ENCODE results near the gene GRIA4.
A peak's percentile ranks its signal among the peaks of the same experiment; 100 is the strongest.

GRIA4 gene

DNA sequence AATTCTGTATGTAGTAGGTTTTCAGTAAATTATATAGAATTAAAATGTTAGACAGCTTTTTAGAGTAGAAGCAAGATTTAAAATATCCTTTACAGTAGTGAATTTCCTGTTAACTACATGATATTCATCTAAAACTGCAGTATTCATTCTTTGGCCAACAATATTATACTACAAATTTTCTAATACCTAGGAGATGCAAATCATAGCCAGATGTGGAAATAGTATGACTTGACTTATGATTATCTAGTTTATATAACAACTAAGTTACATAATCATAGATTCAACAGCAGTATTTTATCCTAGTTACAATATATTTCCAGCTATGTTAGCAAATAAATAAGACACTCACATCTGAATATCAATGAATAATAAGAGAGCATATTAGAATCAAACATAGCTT, 249.0 kb downstream of the GRIA4 start:
- DNase-seq (ENCODE audit: low read depth), result no peak
- TF ChIP-seq, protein P1, sequence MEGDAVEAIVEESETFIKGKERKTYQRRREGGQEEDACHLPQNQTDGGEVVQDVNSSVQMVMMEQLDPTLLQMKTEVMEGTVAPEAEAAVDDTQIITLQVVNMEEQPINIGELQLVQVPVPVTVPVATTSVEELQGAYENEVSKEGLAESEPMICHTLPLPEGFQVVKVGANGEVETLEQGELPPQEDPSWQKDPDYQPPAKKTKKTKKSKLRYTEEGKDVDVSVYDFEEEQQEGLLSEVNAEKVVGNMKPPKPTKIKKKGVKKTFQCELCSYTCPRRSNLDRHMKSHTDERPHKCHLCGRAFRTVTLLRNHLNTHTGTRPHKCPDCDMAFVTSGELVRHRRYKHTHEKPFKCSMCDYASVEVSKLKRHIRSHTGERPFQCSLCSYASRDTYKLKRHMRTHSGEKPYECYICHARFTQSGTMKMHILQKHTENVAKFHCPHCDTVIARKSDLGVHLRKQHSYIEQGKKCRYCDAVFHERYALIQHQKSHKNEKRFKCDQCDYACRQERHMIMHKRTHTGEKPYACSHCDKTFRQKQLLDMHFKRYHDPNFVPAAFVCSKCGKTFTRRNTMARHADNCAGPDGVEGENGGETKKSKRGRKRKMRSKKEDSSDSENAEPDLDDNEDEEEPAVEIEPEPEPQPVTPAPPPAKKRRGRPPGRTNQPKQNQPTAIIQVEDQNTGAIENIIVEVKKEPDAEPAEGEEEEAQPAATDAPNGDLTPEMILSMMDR (IDR thresholded peaks at IDR 0.05; ENCODE audit: low read depth, low read length, missing control alignments), result no peak
- no peak overlapping the region for H3K4me3 ChIP-seq (ENCODE audit: low read depth, low read length)
- in situ Hi-C loops (cut with HindIII; ENCODE audit: low sequenced_read_pairs), result no loop called here

DNA sequence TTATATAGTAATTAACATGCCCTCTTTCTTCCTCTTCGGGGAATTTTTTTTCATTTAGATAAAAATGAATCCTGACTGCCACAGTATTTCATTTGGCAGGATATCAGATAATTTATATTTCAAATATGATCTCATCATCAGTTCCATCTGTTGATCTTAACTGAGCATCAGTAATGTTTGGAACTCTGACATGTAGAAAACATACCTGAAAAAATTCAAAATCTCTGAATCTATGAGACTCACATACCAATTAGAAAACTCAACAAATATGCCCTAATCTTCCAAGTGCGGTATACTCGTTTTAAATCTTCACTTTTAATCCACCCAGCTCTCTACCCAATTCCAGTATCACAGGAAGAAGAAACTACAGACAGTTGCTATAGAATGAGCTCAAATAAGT, 250.2 kb downstream of the GRIA4 start:
- H3K4me3 ChIP-seq (ENCODE audit: low read depth, low read length), result no peak overlapping the region
- no peak for DNase-seq (ENCODE audit: low read depth)
- in situ Hi-C loops (cut with HindIII; ENCODE audit: low sequenced_read_pairs), result no loop called here
- TF ChIP-seq, protein P1 (IDR thresholded peaks at IDR 0.05; ENCODE audit: low read depth, low read length, missing control alignments), result no peak

DNA sequence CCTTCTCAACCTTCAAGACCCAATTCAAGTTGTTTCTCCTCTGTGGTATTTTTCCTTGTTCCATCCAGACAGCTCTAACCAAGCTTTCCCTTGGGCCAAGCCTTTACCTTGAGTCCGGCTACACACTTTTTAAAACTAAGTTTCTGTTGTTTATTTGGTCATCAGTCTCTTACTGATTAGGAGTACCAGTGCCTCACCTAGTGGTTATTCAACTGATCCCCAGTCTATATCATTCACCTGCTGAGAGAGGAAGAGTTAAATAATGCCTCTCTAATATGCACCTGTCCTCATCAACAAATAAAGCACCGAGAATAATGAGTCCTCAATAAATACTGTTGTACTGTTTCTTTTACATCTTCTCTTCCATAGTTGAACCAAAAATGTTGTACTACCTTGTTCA, 251.4 kb downstream of the GRIA4 start:
- H3K4me3 ChIP-seq (ENCODE audit: low read depth, low read length), result no peak overlapping the region
- in situ Hi-C loops (cut with HindIII; ENCODE audit: low sequenced_read_pairs), result no loop called here
- no peak for DNase-seq (ENCODE audit: low read depth)
- TF ChIP-seq, protein P1 (IDR thresholded peaks at IDR 0.05; ENCODE audit: low read depth, low read length, missing control alignments), result peak; percentile 38

DNA sequence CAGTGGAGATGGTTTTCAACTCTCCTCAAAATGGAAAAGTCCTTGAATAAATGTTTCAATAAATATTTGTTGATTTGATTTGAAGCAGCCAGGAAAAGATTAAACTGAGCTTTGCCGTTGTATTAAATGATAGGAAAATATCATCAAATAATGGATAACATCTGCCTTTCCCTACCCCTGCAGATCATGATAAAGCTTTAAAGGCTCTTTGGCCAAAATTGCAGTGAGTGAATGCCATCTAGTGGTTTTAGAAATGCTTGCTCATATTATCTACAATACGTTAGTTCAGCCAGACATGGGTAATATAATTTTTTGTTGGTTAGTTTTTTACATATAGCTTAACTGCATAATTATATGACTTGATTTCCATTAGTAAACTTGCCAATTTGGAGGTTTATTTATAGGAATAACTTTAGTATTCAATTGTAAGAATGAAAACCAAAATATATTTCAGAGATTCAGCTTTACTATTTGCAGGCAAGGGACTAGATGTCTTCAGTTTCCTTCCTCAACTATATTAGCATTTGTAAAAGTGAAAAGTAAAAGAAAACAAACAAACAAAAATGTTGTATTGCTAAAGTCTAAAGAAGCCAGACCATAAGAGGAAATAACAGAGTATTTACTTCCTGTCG, 253.0 kb downstream of the GRIA4 start:
- no peak overlapping the region for H3K4me3 ChIP-seq (ENCODE audit: low read depth, low read length)
- in situ Hi-C loops (cut with HindIII; ENCODE audit: low sequenced_read_pairs), result no loop called here
- DNase-seq (ENCODE audit: low read depth), result peak; percentile 53
- TF ChIP-seq, protein P1 (IDR thresholded peaks at IDR 0.05; ENCODE audit: low read depth, low read length, missing control alignments), result peak; percentile 63

DNA sequence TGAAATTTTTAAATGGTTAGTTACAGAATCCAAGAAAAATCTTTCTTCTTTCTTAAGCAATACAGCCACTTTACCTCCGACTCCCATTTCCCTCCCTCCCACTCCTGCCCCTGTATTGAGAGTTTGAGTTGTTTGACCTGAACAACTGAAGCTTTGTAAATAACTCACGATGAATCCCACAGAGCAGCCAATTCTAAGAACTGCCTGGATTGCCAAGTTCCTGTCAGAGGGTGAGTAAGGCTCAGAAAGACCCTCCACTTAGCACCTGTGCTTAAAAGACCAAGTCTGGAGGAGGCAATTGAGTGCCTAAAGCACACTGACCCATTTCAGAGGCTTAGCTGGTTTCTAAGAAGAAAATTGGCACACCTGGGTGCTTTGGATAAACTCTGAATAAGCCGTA, 253.7 kb downstream of the GRIA4 start:
- TF ChIP-seq, protein P1 (IDR thresholded peaks at IDR 0.05; ENCODE audit: low read depth, low read length, missing control alignments), result no peak
- no peak for DNase-seq (ENCODE audit: low read depth)
- no peak overlapping the region for H3K4me3 ChIP-seq (ENCODE audit: low read depth, low read length)
- in situ Hi-C loops (cut with HindIII; ENCODE audit: low sequenced_read_pairs), result no loop called here

DNA sequence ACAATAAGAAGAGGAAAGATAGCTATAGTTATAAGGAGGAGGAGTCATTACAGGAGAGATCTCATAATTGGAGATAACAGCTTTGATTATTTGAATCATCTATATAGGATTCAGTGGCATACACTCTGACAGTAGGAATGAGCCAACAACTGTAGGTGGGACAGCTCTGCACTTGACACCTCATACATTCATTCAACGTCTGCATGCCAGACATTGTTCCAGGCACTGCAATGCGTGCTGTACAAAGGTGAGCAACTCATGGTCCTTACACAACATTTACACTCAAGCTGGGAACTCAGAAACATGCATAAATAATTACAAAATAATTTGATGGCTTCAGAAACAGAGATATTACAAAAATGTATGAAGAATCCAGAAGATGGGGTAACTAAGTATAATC, 257.9 kb downstream of the GRIA4 start:
- DNase-seq (ENCODE audit: low read depth), result no peak
- no peak overlapping the region for H3K4me3 ChIP-seq (ENCODE audit: low read depth, low read length)
- in situ Hi-C loops (cut with HindIII; ENCODE audit: low sequenced_read_pairs), result no loop called here
- TF ChIP-seq, protein P1 (IDR thresholded peaks at IDR 0.05; ENCODE audit: low read depth, low read length, missing control alignments), result no peak
